Small intestine (tissue), 7 donors: ENCODE data around the gene INSC. TPM values are rescaled to one million over a fixed set of nuclear protein-coding genes. Genes with fewer than 3 reads are reported as not detected.
A peak's percentile ranks its signal among the peaks of the same experiment; 100 is the strongest.

Experiments used
- DNase-seq, 2 donors: peaks; one replicate each; pipeline versions ENCODE4 v3.0.0 to v3.0.0-alpha.2; 2013
- FAIRE-seq: peaks from 2 replicates; lab custom pipeline; 2012; peaks lifted over from hg19 to GRCh38; lab: Jason Lieb, UNC
- H3K27ac ChIP-seq, 3 donors: one replicate each; pipeline ENCODE4 v1.5.1; 2013; ENCODE audit warnings: low read length in 2 of 3, mild to moderate bottlenecking in 2 of 3, control low read depth in 1 of 3, inconsistent platforms in 1 of 3, low read depth in 1 of 3, moderate library complexity in 1 of 3
- H3K27me3 ChIP-seq, 3 donors: one replicate each; pipeline ENCODE4 v1.6.1; 2013; ENCODE audit warnings: low read length in 3 of 3, inconsistent platforms in 1 of 3; ENCODE audit not compliant: control insufficient read depth in 3 of 3, insufficient read depth in 3 of 3
- H3K36me3 ChIP-seq, 3 donors: one replicate each; pipeline ENCODE4 v1.6.1; 2013; ENCODE audit warnings: low read length in 3 of 3, inconsistent platforms in 1 of 3, low read depth in 1 of 3, mild to moderate bottlenecking in 1 of 3, moderate library complexity in 1 of 3; ENCODE audit not compliant: control insufficient read depth in 3 of 3, insufficient read depth in 2 of 3
- H3K4me1 ChIP-seq, 3 donors: one replicate each; pipeline ENCODE4 v1.6.1; 2013; ENCODE audit warnings: low read length in 2 of 3, inconsistent platforms in 1 of 3, low read depth in 1 of 3, mild to moderate bottlenecking in 1 of 3, moderate library complexity in 1 of 3; ENCODE audit not compliant: control insufficient read depth in 3 of 3, insufficient read depth in 2 of 3
- H3K4me3 ChIP-seq, 3 donors: one replicate each; pipeline ENCODE4 v1.5.1; 2013; ENCODE audit warnings: low read length in 3 of 3, control low read depth in 1 of 3, inconsistent platforms in 1 of 3, low read depth in 1 of 3, mild to moderate bottlenecking in 1 of 3, moderate library complexity in 1 of 3
- H3K9me3 ChIP-seq, 2 donors: one replicate each; pipeline ENCODE4 v1.6.1; 2013; ENCODE audit warnings: low read depth in 1 of 2, low read length in 1 of 2; ENCODE audit not compliant: control insufficient read depth in 2 of 2, insufficient read depth in 1 of 2
- whole genome bisulfite sequencing, 3 donors: extraction: QIAGEN DNeasy Blood & Tissue Kit; methylation state at CpG; one replicate each; pipeline ENCODE4 v1.1.7; 2013; 5-methylcytosine and 5-hydroxymethylcytosine counted together
- polyA plus RNA-seq, 4 donors: library from polyadenylated mRNA; stranded (reverse) in 3 of 4; unstranded in 1 of 4; fragments of 200-250 nt in 3 of 4; fragments of 120-200 nt in 1 of 4; gene quantifications; one replicate each; pipeline versions ENCODE4 v1.2.1 to v1.2.3, GENCODE V29; 2013
- donor health status: healthy with polysubstance abuse.
- donor health status: control.
- donor health status: control.
- donor health status: Bipolar disorder and iron deficiency.
- donor health status: healthy.

INSC gene
- polyA plus RNA-seq, 4 donors, result 1.4 to 3.8 (median 1.9) TPM; not detected in 1

DNA sequence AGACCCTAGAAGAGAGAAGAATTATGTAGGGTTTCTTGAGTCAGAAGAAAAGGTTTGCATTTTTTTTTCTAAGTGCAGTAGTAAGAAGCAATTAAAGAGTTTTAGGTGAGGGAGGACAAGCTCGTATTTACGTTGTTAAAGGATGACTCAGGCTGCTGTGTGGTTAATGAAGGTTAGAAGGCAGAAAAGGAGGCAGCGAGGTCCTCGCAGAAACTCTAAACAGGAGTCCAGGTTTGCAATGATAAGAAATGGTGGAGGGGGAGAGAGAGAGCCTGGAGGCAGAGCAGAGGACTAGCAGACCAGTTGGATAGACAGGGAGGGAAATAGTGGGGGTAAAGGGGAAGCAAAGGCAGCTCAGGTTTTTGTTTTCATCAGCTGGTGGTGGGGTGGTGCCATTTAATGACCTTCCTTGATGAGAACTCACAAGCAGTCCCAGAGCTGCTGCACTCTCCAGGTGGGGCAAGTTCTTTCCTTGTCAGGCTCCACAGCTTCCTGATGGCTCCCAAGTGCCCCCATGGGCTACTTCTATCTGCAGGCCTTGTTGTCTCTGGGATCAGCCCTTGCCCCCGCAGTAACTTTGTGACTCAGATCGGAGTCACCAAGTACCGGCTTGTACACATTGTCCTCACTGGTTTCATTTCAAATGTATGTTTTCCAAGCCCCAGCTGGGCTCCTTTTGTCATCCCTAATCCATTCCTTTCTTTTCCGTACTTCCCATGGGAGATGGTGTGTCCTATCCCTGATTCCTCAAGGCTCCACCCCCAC lies 8.3 kb upstream of the INSC start:
- FAIRE-seq (no peak), DNase-seq (no peak)
- Histone ChIP-seq H3K27me3 (peaks cover 0 to 2% (median 2%) of the 10 kb centered on the region in 3 donors), H3K4me3 (no peak overlapping the region), H3K9me3 (no peaks in the 10 kb centered on the region), H3K36me3 (no peaks in the 10 kb centered on the region), H3K27ac (peak overlapping the region in 1 of 3 donors; percentile 60), H3K4me1 (peaks cover 0 to 2% (median 0%) of the 10 kb centered on the region in 3 donors)
- 62 to 82% (median 70%) methylated on average over 8 of the region's 8 CpGs for WGBS, 3 donors

DNA sequence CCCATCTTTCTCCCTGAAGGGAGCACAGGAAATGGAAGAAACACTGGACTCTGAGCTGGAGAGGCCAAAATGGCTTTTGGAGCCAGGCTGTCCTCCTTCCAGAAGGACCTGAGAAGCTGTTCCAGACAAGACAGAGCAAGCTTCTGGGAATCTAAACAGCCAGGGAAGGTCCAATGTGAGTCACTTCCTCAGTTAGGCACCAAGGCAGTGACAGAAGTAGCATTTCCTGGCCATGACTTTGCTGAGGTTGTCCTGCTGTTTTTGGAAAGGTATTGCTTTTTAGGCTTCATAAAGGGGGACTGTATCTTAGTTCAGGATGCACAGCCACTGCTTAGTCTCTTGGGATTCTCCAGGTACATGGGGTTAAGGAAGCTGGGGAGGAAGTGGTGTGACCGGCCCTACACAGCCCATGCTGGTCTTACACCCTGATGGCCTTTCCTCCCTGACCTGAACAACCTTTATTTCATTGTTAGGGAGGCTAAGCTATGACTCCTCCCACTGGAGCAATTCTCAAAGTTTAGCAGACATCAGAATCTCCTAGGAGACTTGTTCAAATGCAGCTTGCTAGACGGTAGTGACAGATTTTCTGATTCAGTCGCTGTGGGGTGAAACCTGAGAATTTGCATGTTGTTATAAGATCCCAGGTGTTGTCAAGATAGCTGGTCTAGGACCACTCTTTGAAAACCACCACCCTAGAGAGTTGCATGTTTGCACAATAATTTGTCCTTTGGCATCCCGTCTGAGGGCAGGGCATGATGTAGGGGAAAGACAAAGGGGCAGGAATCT lies 6.8 kb upstream of the INSC start:
- FAIRE-seq, result no peak
- peak overlapping the region in 1 of 3 donors; percentile 60 for H3K27ac ChIP-seq
- peaks cover 0 to 2% (median 1%) of the 10 kb centered on the region in 3 donors for H3K27me3 ChIP-seq
- no peaks in the 10 kb centered on the region for H3K9me3 ChIP-seq
- H3K4me3 ChIP-seq, result no peak overlapping the region
- H3K4me1 ChIP-seq, result peaks cover 0 to 2% (median 0%) of the 10 kb centered on the region in 3 donors
- DNase-seq, result no peak
- H3K36me3 ChIP-seq, result no peaks in the 10 kb centered on the region
- WGBS, 3 donors, result 48 to 62% (median 54%) methylated on average over 4 of the region's 4 CpGs

DNA sequence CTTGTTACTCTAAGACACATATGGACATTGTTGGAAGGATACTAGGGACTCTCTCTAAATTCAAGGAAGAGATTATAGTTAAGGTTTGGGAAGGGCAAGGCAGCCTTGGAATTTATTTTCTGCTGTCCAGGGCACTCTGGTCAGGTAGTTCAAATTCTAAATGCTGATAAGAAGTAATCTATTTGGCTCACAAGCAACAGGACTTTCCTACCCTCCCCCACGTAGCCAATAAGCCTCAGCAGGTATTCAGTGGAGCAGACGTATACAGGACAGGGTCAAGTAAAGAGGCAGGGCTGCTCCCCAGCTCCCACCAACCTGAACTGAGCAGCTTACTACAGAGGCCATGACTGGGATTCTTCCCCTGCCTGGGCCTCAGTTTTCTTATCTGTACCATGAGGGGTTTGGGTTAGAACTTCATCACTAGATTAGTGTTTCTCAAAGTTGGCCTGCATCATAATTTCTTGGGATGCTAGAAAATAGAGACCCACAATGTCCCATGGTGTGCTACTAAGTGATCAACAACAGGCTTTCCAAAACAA lies 6.1 kb upstream of the INSC start:
- 38 to 78% (median 40%) methylated on average over 2 of the region's 2 CpGs for WGBS, 3 donors
- FAIRE-seq (no peak), DNase-seq (no peak)
- H3K27ac ChIP-seq, result no peak overlapping the region
- no peak overlapping the region for H3K4me3 ChIP-seq
- no peaks in the 10 kb centered on the region for H3K36me3 ChIP-seq
- no peaks in the 10 kb centered on the region for H3K9me3 ChIP-seq
- H3K4me1 ChIP-seq, result peaks cover 0 to 2% (median 0%) of the 10 kb centered on the region in 3 donors
- H3K27me3 ChIP-seq, result peaks cover 0 to 7% (median 0%) of the 10 kb centered on the region in 3 donors

DNA sequence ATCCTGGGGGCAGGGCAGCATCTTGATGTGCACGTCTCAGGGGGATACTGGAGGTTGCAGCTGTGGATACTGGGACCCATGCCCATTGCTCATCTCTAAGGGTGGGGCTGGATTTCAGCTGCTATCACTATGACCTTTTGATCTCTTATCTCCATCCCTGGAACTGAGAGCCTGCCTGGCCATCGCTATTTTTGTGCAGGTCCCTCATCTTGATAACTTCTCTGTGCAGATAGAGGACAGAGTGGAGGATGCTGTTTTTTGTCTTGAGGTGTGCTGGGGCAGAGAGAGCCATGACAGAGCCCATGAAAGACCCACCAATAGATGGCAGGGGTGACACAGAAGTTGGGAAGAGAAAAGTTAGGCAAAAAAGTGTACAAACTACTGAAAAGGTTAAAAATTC lies 5.1 kb upstream of the INSC start:
- Histone ChIP-seq H3K27me3 (peaks cover 0 to 16% (median 0%) of the 10 kb centered on the region in 3 donors), H3K36me3 (no peaks in the 10 kb centered on the region), H3K9me3 (no peaks in the 10 kb centered on the region), H3K4me3 (no peak overlapping the region), H3K4me1 (peaks cover 0 to 2% (median 0%) of the 10 kb centered on the region in 3 donors), H3K27ac (no peak overlapping the region)
- FAIRE-seq (no peak), DNase-seq (no peak)
- 33 to 69% (median 44%) methylated on average over 2 of the region's 2 CpGs for WGBS, 3 donors

DNA sequence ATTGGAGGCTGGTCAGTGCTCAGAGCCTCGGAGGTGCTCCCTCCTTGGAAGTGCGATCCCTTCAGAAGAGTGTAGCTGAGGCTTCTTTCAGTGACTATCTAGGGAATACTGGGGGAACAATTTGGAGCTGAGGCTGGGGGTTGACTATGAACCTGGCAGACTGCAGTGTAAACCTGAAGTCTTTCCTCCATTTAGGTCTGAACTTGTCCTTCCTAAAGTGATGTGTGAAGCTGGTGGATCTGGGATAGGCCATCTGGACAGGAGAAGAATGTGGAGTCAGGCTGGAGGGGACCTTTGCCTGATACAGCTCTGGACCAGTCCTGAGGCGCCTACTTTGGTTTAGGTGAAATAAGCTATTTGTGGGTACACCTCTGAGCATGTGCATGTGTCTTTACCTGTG lies 3.5 kb upstream of the INSC start:
- H3K4me3 ChIP-seq, result no peak overlapping the region
- no peak overlapping the region for H3K27ac ChIP-seq
- H3K27me3 ChIP-seq, result peaks cover 2 to 30% (median 3%) of the 10 kb centered on the region in 3 donors
- H3K36me3 ChIP-seq, result no peaks in the 10 kb centered on the region
- FAIRE-seq (no peak), DNase-seq (no peak)
- H3K4me1 ChIP-seq, result peaks cover 0 to 2% (median 0%) of the 10 kb centered on the region in 3 donors
- 89 to 90% (median 89%) methylated on average over 3 of the region's 3 CpGs for WGBS, 3 donors
- no peaks in the 10 kb centered on the region for H3K9me3 ChIP-seq

DNA sequence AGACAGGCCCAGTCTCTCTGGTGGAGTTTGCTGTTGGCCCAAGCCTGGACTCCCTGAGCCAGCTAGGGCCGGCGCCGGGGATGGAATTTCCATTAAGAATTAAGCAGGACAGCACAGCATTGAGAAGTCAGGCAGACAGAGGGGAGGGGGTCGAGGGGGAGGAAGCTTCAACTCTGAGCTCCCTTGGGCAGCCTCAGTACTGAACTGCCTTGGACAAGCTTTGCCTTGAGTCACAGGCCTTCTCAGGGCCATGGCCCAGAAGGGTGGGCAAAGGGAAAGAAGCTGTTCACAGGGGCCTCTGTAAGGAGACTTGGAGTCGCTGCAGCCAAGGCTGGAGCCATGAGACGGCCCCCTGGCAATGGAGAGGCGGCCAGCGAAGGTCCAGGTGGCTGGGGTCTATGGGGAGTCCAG lies 2.6 kb upstream of the INSC start:
- H3K4me3 ChIP-seq, result no peak overlapping the region
- H3K36me3 ChIP-seq, result no peaks in the 10 kb centered on the region
- FAIRE-seq, result no peak
- DNase-seq, result peak in 1 of 2 donors; percentile 9
- no peaks in the 10 kb centered on the region for H3K4me1 ChIP-seq
- H3K9me3 ChIP-seq, result no peaks in the 10 kb centered on the region
- 72 to 89% (median 87%) methylated on average over 8 of the region's 8 CpGs for WGBS, 3 donors
- peaks cover 2 to 33% (median 3%) of the 10 kb centered on the region in 3 donors for H3K27me3 ChIP-seq
- no peak overlapping the region for H3K27ac ChIP-seq

DNA sequence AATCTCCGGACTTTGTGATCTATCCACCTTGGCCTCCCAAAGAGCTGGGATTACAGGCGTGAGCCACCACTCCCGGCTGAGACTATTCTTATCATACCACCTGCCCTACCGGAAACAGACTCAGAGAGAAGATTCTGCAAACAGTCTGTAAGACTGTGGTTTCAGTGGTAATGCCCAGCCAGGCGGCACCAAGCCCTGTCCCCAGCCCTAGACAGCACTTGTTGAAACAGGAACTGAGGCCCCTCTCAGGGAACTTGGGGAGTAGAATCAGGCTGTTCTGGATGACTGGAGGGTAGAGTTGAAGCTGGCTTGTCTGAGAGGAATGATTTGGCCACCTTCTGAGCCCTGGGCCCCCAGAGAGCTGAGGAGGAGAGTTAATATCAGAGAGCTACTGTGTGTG lies 1.3 kb upstream of the INSC start:
- H3K36me3 ChIP-seq, result no peaks in the 10 kb centered on the region
- H3K4me1 ChIP-seq, result no peaks in the 10 kb centered on the region
- H3K27me3 ChIP-seq, result peaks cover 2 to 36% (median 3%) of the 10 kb centered on the region in 3 donors
- no peak for FAIRE-seq
- H3K9me3 ChIP-seq, result no peaks in the 10 kb centered on the region
- no peak for DNase-seq
- no peak overlapping the region for H3K27ac ChIP-seq
- 32 to 53% (median 40%) methylated on average over 5 of the region's 5 CpGs for WGBS, 3 donors
- no peak overlapping the region for H3K4me3 ChIP-seq

DNA sequence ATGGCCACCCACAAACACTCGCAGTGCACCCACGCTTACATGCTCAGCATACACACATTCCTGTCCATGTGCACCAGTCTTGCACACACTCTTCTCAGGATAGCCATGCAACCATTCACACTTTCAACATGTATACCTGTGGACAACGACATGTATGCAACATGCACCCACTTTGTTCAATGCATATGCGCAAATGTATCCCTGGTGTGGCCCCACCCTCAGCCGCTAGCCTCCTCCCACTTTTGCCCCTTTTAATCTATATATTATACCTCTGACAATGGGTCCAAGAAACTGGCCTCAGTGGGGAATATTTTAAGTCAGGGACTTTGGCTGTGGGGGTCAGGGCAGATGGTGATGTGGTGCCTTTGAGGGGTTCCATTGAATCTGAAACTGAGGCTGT lies 963 bp downstream of the INSC start:
- H3K4me3 ChIP-seq, result no peak overlapping the region
- WGBS, 3 donors, result 87 to 91% (median 89%) methylated on average over 5 of the region's 5 CpGs
- H3K27ac ChIP-seq, result no peak overlapping the region

More for the DNA sequence above, 963 bp downstream of the INSC start:
- Histone ChIP-seq H3K9me3 (no peaks in the 10 kb centered on the region), H3K36me3 (no peaks in the 10 kb centered on the region), H3K4me1 (no peaks in the 10 kb centered on the region), H3K27me3 (peaks cover 2 to 41% (median 3%) of the 10 kb centered on the region in 3 donors)
- DNase-seq, result no peak
- FAIRE-seq, result no peak
